D721Med (cell line): ENCODE results near the gene SLC25A40.
A peak's percentile ranks its signal among the peaks of the same experiment; 100 is the strongest.
"Not testable (repeated sequence)": the region's sequence is repeated elsewhere in the genome, so short reads cannot be mapped to it uniquely, and the experiment has no call there.

ENCODE experiments used
- DNase-seq: peaks from one replicate; pipeline ENCODE4 v3.0.0; 2011; ENCODE audit warnings: low spot score; ENCODE audit not compliant: insufficient read length
- FAIRE-seq: peaks from 2 replicates; lab custom pipeline; 2011; peaks lifted over from hg19 to GRCh38; lab: Jason Lieb, UNC
- TF ChIP-seq, protein P1 (sequence below): IDR thresholded peaks from 2 replicates; pipeline ENCODE4 v1.5.1; 2012; ENCODE audit warnings: mild to moderate bottlenecking, control low read depth; ENCODE audit not compliant: insufficient read depth; ENCODE audit errors: missing control alignments

SLC25A40 gene, protein sequence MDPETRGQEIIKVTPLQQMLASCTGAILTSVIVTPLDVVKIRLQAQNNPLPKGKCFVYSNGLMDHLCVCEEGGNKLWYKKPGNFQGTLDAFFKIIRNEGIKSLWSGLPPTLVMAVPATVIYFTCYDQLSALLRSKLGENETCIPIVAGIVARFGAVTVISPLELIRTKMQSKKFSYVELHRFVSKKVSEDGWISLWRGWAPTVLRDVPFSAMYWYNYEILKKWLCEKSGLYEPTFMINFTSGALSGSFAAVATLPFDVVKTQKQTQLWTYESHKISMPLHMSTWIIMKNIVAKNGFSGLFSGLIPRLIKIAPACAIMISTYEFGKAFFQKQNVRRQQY

DNA sequence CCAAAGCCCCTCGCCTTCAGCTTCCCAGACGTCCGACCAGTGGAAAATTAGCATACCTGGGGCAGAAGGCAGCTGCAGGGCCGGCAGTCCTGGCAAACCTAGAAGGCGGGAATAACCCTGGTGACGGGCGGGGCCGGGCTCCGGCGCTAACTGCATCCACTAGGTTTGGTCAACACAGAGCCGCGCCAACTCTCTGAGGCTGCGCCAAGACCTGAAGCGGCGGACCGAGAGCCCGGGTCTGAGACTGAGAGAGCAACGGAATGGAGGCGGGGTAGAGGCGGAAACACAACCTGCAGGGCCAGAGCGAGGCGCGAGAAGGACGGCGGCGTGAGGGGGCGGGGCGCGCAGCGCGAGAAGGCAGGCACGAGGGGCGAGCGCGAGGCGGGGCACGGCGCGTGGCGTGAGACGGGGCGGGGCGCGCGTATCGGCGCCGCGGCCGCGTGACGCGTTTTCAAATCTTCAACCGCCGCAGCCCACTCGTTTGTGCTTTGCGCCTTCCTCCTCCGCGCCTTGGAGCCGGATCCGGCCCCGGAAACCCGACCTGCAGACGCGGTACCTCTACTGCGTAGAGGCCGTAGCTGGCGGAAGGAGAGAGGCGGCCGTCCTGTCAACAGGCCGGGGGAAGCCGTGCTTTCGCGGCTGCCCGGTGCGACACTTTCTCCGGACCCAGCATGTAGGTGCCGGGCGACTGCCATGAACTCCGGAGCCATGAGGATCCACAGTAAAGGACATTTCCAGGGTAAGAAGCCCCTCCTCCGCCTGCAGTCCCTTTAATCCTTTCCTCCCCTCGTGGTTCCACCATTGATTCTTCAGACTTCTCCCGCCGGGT lies at the start of gene SLC25A40, which contains the start of gene DBF4:
Gene SLC25A40, minus strand, starts transcription at position 321 of the 829 bp plus-strand sequence. CDS start 17,633 bp downstream, outside the sequence.
Gene DBF4, plus strand, starts transcription at position 454 of the 829 bp plus-strand sequence. Its CDS starts 240 bp downstream, at position 694.
- TF ChIP-seq, protein P1, sequence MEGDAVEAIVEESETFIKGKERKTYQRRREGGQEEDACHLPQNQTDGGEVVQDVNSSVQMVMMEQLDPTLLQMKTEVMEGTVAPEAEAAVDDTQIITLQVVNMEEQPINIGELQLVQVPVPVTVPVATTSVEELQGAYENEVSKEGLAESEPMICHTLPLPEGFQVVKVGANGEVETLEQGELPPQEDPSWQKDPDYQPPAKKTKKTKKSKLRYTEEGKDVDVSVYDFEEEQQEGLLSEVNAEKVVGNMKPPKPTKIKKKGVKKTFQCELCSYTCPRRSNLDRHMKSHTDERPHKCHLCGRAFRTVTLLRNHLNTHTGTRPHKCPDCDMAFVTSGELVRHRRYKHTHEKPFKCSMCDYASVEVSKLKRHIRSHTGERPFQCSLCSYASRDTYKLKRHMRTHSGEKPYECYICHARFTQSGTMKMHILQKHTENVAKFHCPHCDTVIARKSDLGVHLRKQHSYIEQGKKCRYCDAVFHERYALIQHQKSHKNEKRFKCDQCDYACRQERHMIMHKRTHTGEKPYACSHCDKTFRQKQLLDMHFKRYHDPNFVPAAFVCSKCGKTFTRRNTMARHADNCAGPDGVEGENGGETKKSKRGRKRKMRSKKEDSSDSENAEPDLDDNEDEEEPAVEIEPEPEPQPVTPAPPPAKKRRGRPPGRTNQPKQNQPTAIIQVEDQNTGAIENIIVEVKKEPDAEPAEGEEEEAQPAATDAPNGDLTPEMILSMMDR: no peak
- DNase-seq: peak; percentile 69
- no peak for FAIRE-seq

DNA sequence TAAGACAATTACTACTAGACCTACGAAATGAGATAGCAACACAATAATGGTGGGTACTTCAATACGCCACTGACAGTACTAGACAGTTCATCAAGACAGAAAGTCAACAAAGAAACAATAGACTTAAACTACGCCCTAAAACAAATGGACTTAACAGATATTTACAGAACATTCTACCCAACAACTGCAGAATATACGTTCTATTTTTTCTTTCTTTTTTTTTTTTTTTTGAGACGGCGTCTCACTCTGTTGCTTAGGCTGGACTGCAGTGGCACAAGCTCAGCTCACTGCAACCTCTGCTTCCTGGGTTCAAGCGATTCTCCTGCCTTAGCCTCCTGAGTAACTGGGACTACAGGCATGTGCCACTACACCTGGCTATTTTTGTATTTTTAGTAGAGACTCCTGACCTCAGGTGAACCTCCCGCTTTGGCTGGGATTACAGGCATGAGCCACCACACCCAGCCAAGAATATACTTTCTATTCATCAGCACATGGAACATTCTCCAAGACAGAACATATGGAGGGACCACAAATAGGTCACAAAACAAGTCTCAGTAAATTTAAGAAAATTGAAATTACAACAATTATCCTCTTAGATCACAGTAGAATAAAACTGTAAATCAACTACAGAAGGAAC lies 46.7 kb upstream of the SLC25A40 start:
- not testable (repeated sequence) for FAIRE-seq, DNase-seq

DNA sequence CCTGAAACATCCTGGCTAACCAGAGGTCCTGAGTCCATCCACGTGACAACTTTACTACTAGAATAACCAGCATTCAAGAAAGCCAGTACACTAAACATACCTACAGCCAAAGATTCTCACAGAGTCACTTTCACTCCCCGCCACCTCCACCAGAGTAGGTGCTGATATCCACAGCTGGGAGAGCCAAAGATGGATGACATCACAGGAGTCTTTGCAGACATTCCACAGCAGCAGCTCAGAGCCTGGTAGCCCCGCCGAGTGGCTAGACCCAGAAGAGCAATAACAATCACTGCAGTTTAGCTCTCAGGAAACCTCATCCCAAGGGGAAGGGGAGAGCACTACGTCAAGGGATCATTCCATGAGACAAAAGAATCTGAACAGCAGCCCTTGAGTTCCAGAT lies 44.4 kb upstream of the SLC25A40 start:
- TF ChIP-seq, protein P1: no peak
- FAIRE-seq: no peak
- no peak for DNase-seq

DNA sequence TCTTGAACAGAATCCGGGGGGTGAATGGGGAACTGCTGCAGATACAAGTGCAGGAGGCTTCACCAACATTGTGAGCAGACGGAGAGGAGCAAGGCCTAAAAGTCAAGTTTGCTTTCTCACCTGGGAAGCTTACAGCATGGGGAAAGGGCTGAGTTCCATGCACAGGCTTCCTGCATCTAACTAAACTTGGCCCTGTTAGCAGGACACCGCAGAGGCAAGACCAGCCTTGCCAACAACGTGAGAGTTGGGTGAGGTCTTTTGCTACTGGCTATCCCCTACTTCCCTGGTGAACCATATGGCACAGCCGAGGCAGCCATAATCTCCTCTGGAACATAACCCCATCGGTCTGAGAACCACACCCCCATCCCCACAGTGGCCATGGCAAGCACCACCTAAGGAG lies 43.7 kb upstream of the SLC25A40 start:
- FAIRE-seq (no peak), DNase-seq (no peak)
- TF ChIP-seq, protein P1: no peak

DNA sequence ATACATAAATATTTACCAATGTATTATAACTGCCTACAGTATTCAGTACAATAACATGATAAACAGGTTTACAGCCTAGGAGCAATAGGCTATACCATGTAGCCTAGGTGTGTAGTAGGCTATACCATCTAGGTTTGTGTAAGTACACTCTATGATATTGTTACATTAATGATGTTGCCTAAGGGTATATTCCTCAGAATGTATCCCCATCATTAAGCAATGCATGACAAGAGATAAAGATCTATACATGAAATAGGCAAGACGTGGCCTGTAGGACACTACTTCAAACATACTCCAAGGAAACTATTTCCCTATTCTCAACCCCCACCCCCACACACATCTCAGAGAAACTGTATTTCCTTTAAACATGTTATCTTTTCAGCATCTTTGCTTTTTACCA lies 42.6 kb upstream of the SLC25A40 start:
- FAIRE-seq: no peak
- TF ChIP-seq, protein P1: no peak
- no peak for DNase-seq

DNA sequence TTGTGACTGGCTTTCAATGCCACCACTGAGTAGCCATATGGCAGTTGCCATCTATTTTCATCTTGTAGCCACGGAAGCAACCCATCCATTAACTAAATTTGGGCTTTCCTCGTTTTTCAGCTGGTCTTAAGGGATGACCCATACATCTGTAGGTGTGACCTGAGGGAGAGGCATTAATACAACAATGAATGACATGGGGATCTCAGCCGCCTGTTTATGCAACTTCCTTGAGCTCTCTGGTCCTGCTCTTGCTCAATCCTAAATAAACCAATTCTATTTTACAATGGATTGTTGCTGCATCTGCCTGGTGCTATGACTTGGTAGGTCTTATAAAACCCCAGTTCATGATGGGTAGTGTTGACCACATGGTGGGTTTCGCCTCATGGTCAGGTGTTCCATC lies 36.0 kb upstream of the SLC25A40 start:
- FAIRE-seq: no peak
- TF ChIP-seq, protein P1: no peak
- DNase-seq: no peak

DNA sequence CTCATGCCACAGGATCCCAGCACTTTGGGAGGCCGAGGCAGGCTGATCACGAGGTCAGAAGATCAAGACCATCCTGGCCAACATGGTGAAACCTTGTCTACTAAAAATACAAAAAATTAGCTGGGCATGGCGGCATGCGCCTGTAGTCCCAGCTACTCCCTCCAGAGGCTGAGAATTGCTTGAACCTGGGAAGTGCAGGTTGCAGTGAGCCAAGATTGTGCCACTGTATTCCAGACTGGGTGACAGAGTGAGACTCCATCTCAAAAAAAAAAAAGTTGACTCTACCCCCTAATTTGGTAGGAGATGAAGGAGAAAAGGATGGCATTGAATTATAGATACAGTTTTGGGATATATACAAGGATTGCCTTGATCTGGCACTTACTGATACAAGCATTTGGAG lies 32.7 kb upstream of the SLC25A40 start:
- not testable (repeated sequence) for DNase-seq, FAIRE-seq

DNA sequence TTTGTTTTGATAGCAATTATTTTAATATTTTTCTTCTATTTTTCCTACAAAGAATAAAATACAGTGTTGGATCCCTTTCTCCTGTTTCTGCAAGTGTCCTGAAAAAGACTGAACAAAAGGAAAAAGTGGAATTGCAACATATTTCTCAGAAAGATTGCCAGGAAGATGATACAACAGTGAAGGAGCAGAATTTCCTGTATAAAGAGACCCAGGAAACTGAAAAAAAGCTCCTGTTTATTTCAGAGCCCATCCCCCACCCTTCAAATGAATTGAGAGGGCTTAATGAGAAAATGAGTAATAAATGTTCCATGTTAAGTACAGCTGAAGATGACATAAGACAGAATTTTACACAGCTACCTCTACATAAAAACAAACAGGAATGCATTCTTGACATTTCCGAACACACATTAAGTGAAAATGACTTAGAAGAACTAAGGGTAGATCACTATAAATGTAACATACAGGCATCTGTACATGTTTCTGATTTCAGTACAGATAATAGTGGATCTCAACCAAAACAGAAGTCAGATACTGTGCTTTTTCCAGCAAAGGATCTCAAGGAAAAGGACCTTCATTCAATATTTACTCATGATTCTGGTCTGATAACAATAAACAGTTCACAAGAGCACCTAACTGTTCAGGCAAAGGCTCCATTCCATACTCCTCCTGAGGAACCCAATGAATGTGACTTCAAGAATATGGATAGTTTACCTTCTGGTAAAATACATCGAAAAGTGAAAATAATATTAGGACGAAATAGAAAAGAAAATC lies 31.2 kb upstream of the SLC25A40 start:
- peak; percentile 87 for FAIRE-seq
- not testable (repeated sequence) for DNase-seq
